ENCODE results near the gene FAM13A. TPM values are rescaled to one million over a fixed set of nuclear protein-coding genes. Genes with fewer than 3 reads are reported as not detected.

FAM13A gene
- total and polyA plus RNA-seq, 2 of the 8 experiments (the other 6 are each of a cell fraction or from before 2014, with no cell fraction given) = 7.1 to 16.5 TPM

- H2AFZ ChIP-seq (ENCODE audit: low read length) = no peak overlapping the region
- H4K5ac ChIP-seq (ENCODE audit: insufficient read length, low read depth, low read length) = no peak overlapping the region
- H3K4me2 ChIP-seq (ENCODE audit: insufficient read depth in 1 of 2, low read depth in 2 of 2, low read length in 2 of 2) = no peak overlapping the region
- H2BK20ac ChIP-seq (ENCODE audit: low read length) = no peak overlapping the region
- no peak overlapping the region for H2AK5ac ChIP-seq (ENCODE audit: low read depth, low read length)
- H3K79me2 ChIP-seq (ENCODE audit: control insufficient read depth in 1 of 2, insufficient read depth in 2 of 2, low read length in 2 of 2) = no peaks in the 10 kb centered on the region
- H4K20me1 ChIP-seq (replicated peaks in 1 of 2; ENCODE audit: control insufficient read depth in 1 of 2, insufficient read depth in 2 of 2, low read length in 2 of 2) = no peaks in the 10 kb centered on the region
- H3K4me3 ChIP-seq (ENCODE audit: extremely low read depth in 1 of 4, insufficient read depth in 2 of 4, low read depth in 3 of 4, low read length in 4 of 4) = no peak overlapping the region
- H3K23ac ChIP-seq (ENCODE audit: insufficient read length) = no peak overlapping the region
- no peak overlapping the region for H2BK12ac ChIP-seq (ENCODE audit: low read depth, low read length)
- H3K27me3 ChIP-seq (replicated peaks in 1 of 4; ENCODE audit: control insufficient read depth in 3 of 4, extremely low read depth in 1 of 4, insufficient read depth in 3 of 4, low read length in 3 of 4) = no peaks in the 10 kb centered on the region
- no peak overlapping the region for H3K56ac ChIP-seq (replicated peaks; ENCODE audit: insufficient read length, low read depth, low read length)
- DNase-seq (ENCODE audit: low read depth in 1 of 2, low spot score in 2 of 2) (no peak), FAIRE-seq (no peak)
- H3K27ac ChIP-seq (ENCODE audit: low read depth, low read length) = no peak overlapping the region
- H3K4me1 ChIP-seq (replicated peaks in 1 of 4; ENCODE audit: control insufficient read depth in 3 of 4, insufficient read depth in 4 of 4, low read length in 3 of 4) = no peaks in the 10 kb centered on the region
- POLR2A ChIA-PET (ENCODE audit: partially characterized antibody) = no interaction called here
- H3K4ac ChIP-seq (replicated peaks; ENCODE audit: insufficient read length, low read depth, low read length) = no peak overlapping the region
- no peak overlapping the region for H3K9ac ChIP-seq (replicated peaks in 1 of 4; ENCODE audit: extremely low read depth in 1 of 4, low read depth in 3 of 4, low read length in 3 of 4)
- H2BK15ac ChIP-seq (ENCODE audit: low read length) = no peak overlapping the region
- TF ChIP-seq ZNF274 (IDR thresholded peaks at IDR 0.05; ENCODE audit: borderline replicate concordance, extremely low read depth, low read length) (no peak), E2F6 (IDR thresholded peaks at IDR 0.05) (no peak), MAFK (IDR thresholded peaks at IDR 0.05; ENCODE audit: low read depth, low read length) (no peak), TCF12 (IDR thresholded peaks at IDR 0.05; ENCODE audit: low read depth, low read length) (no peak), BACH1 (IDR thresholded peaks at IDR 0.05; ENCODE audit: low read length) (no peak), CEBPB (IDR thresholded peaks at IDR 0.05; ENCODE audit: low read depth, low read length) (no peak), NRF1 (IDR thresholded peaks at IDR 0.05; ENCODE audit: low read depth, low read length) (no peak), SUZ12 (IDR thresholded peaks at IDR 0.05; ENCODE audit: low read length) (no peak), RFX5 (IDR thresholded peaks at IDR 0.05; ENCODE audit: borderline replicate concordance, low read depth, low read length) (no peak), CBX5 (IDR thresholded peaks at IDR 0.05; ENCODE audit: low read depth, low read length) (no peak), HDAC6 (IDR thresholded peaks at IDR 0.05; ENCODE audit: low read depth, low read length) (no peak), EGR1 (IDR thresholded peaks at IDR 0.05; ENCODE audit: borderline replicate concordance, low read depth, low read length) (no peak), JUN (IDR thresholded peaks at IDR 0.05; ENCODE audit: low read depth, low read length) (no peak), POU5F1 (IDR thresholded peaks at IDR 0.05; ENCODE audit: low read depth, low read length) (no peak), BCL11A (IDR thresholded peaks at IDR 0.05; ENCODE audit: low read depth in 2 of 2, low read length in 2 of 2) (no peak)
- TF ChIP-seq, protein P1, sequence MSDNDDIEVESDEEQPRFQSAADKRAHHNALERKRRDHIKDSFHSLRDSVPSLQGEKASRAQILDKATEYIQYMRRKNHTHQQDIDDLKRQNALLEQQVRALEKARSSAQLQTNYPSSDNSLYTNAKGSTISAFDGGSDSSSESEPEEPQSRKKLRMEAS (IDR thresholded peaks at IDR 0.05) = no peak
- no peaks in the 10 kb centered on the region for H3K79me1 ChIP-seq (ENCODE audit: low read depth, low read length)
- H2BK120ac ChIP-seq (replicated peaks; ENCODE audit: low read depth, low read length) = no peak overlapping the region
- H4K91ac ChIP-seq (replicated peaks; ENCODE audit: insufficient read length, low read length) = no peak overlapping the region
- no peak overlapping the region for H3K18ac ChIP-seq (ENCODE audit: extremely low read depth, low read length)
- H3K9me3 ChIP-seq (ENCODE audit: insufficient read depth in 2 of 2, low read depth in 1 of 2, low read length in 1 of 2) = peaks cover 0 to 3% of the 10 kb centered on the region in 2 experiments; a peak in 1 of 4 replicates
- H3K14ac ChIP-seq (ENCODE audit: insufficient read length) = no peak overlapping the region
- H3K23me2 ChIP-seq (ENCODE audit: low read depth, low read length) = no peaks in the 10 kb centered on the region
- WGBS, 2 experiments (ENCODE audit: extremely low coverage in 1 of 2, insufficient coverage in 1 of 2, insufficient read length in 1 of 2, insufficient replicate concordance in 2 of 2, low coverage in 1 of 2, low lambda C conversion rate in 2 of 2, missing lambda C conversion rate in 1 of 2) = 72% methylated on average over 1 of the region's 1 CpG; no CpG with 5 or more reads in 1 of the 2 experiments
- no peak overlapping the region for H2BK5ac ChIP-seq (ENCODE audit: low read depth, low read length)
- CTCF ChIA-PET (ENCODE audit: partially characterized antibody) = no interaction called here
- no peak overlapping the region for H4K8ac ChIP-seq (ENCODE audit: extremely low read depth, insufficient read depth, low read length)
- no peaks in the 10 kb centered on the region for H3K36me3 ChIP-seq (ENCODE audit: control insufficient read depth in 2 of 4, insufficient read depth in 4 of 4, low read length in 3 of 4)
These were observed 128.1 kb downstream of the FAM13A start for GRCh38 chr4:88928852-88929251.

All from H1 (cell line).